Measurements from ENCODE around the gene LARGE1. TPM values are rescaled to one million over a fixed set of nuclear protein-coding genes. Genes with fewer than 3 reads are reported as not detected.

LARGE1 gene
- total RNA-seq, 1 experiment from 2014 or later: 1.5 TPM

- H3K27me3 ChIP-seq (ENCODE audit: insufficient read depth, low read length): no peaks in the 10 kb centered on the region
- H3K9me3 ChIP-seq (ENCODE audit: control insufficient read depth in 1 of 2, insufficient read depth in 1 of 2, low read depth in 1 of 2, low read length in 2 of 2): peaks cover 9 to 32% of the 10 kb centered on the region in 2 experiments; a peak in 2 of 4 replicates
- TF ChIP-seq ZNF274 (IDR thresholded peaks at IDR 0.05; ENCODE audit: low read depth, low read length): no peak
- no peak for TF ChIP-seq ZBTB33 (IDR thresholded peaks at IDR 0.05; ENCODE audit: extremely low read depth, insufficient replicate concordance, low read length)
- TF ChIP-seq TCF7L2 (IDR thresholded peaks at IDR 0.05; ENCODE audit: borderline replicate concordance, extremely low read depth, insufficient read depth, insufficient read length): no peak
- no peak for TF ChIP-seq YY1 (IDR thresholded peaks at IDR 0.05; ENCODE audit: extremely low read depth, insufficient replicate concordance, low read depth, low read length)
- TF ChIP-seq EGR1 (IDR thresholded peaks at IDR 0.05; ENCODE audit: low read depth): no peak
- no peak for TF ChIP-seq CBX3 (IDR thresholded peaks at IDR 0.05; ENCODE audit: low read depth)
- TF ChIP-seq SIN3A (IDR thresholded peaks at IDR 0.05; ENCODE audit: low read depth): no peak
- no peak for TF ChIP-seq CEBPB (IDR thresholded peaks at IDR 0.05; ENCODE audit: low read depth)
- TF ChIP-seq SRF (IDR thresholded peaks at IDR 0.05; ENCODE audit: low read depth): no peak
- no peak for TF ChIP-seq EZH2 (IDR thresholded peaks at IDR 0.05)
- TF ChIP-seq ZFX (IDR thresholded peaks at IDR 0.05): no peak
- no peak overlapping the region for H3K27ac ChIP-seq (ENCODE audit: low read depth, low read length)
- ChIA-PET RAD21 (ENCODE audit: low non-redundant PET in 1 of 2, low total read pairs in 2 of 2, uncharacterized antibody in 2 of 2, unreplicated experiment in 2 of 2) (no interaction called here), POLR2A (no interaction called here), CTCF (no interaction called here)
- DNase-seq (ENCODE audit: low read depth, low spot score) (no peak), ATAC-seq (no peak)
- H3K4me2 ChIP-seq (ENCODE audit: low read length): no peak overlapping the region
- H3K9ac ChIP-seq (ENCODE audit: low read length): no peak overlapping the region
- H3K9me2 ChIP-seq (ENCODE audit: insufficient read depth): no peaks in the 10 kb centered on the region
- intact Hi-C loops (cut with micrococcal nuclease): no loop called here
- H3K4me3 ChIP-seq (replicated peaks in 1 of 2; ENCODE audit: low read depth in 1 of 2, low read length in 2 of 2): no peak overlapping the region
- no peaks in the 10 kb centered on the region for H3K79me2 ChIP-seq (ENCODE audit: insufficient read depth, low read length)
- H3K4me1 ChIP-seq (ENCODE audit: control insufficient read depth in 1 of 2, insufficient read depth in 2 of 2, low read length in 2 of 2): no peaks in the 10 kb centered on the region
- no peaks in the 10 kb centered on the region for H4K20me1 ChIP-seq (ENCODE audit: insufficient read depth)
- no peak overlapping the region for H2AFZ ChIP-seq (ENCODE audit: low read depth, low read length, poor library complexity, severe bottlenecking)
- no peaks in the 10 kb centered on the region for H3K36me3 ChIP-seq (ENCODE audit: control insufficient read depth in 1 of 2, insufficient read depth in 2 of 2, low read length in 2 of 2)
- BruUV-seq (replicated peaks): no TSS peak
Observed at GRCh38 chr22:33798401-33798800, 121.9 kb downstream of the LARGE1 start.
